PC-3 (cell line): ENCODE results near the gene VPS25. TPM values are rescaled to one million over a fixed set of nuclear protein-coding genes. Genes with fewer than 3 reads are reported as not detected.

Experiments
- ATAC-seq: fragments of 200-7000 bp; cut with Tn5 transposase; 2 replicates; pipeline ENCODE4 v1.9.1; 2020; ENCODE audit warnings: mild to moderate bottlenecking, moderate library complexity
- Bru-seq: library from RNA; stranded (reverse); fragments of 400-500 nt; gene quantifications from one replicate; lab custom pipeline; 2021; lab: Mats Ljungman, UMichigan
- BruChase-seq, 2 experiments: library from RNA; stranded (reverse); fragments of 400-500 nt; gene quantifications; one replicate each; lab custom pipeline; 2021; lab: Mats Ljungman, UMichigan
- BruUV-seq: library from RNA; stranded (reverse); fragments of 400-500 nt; replicated peaks from 2 replicates; lab custom pipeline; 2021; lab: Mats Ljungman, UMichigan
- CTCF ChIA-PET: fragments of 300-600 bp; sonication (Branson Sonifier 250); formaldehyde crosslinking; loops from one replicate; lab custom pipeline; 2022; ENCODE audit warnings: antibody characterized with exemption; lab: Charles Lee
- POLR2A ChIA-PET: fragments of 300-600 bp; sonication (Branson Sonifier 250); formaldehyde crosslinking; loops from one replicate; lab custom pipeline; 2022; ENCODE audit warnings: antibody characterized with exemption; ENCODE audit not compliant: unreplicated experiment; lab: Charles Lee
- DNase-seq: peaks from one replicate; pipeline ENCODE4 v3.0.0-alpha.2; 2015
- H2AFZ ChIP-seq: fragments of 300-600 bp; sonication (generic); 2 replicates; pipeline ENCODE4 v1.6.0; 2016; ENCODE audit warnings: antibody characterized with exemption, low read length
- H3F3A ChIP-seq: fragments of 300-600 bp; sonication (generic); one replicate; pipeline ENCODE4 v1.6.0; 2017; ENCODE audit warnings: antibody characterized with exemption, low read length, control low read depth, mild to moderate bottlenecking; ENCODE audit not compliant: unreplicated experiment
- H3K27ac ChIP-seq: fragments of 300-600 bp; sonication (generic); 2 replicates; pipeline ENCODE4 v1.5.1; 2016; ENCODE audit warnings: mild to moderate bottlenecking, low read length
- H3K27me3 ChIP-seq: fragments of 300-600 bp; sonication (generic); 2 replicates; pipeline ENCODE4 v1.6.1; 2016; ENCODE audit warnings: low read length, mixed read lengths
- H3K36me3 ChIP-seq: fragments of 300-600 bp; sonication (generic); 2 replicates; pipeline ENCODE4 v1.6.1; 2016; ENCODE audit warnings: low read depth, mixed run types, low read length, mixed read lengths
- H3K4me1 ChIP-seq: fragments of 300-600 bp; sonication (generic); 2 replicates; pipeline ENCODE4 v1.5.1; 2016; ENCODE audit warnings: low read length; ENCODE audit not compliant: insufficient read depth
- H3K4me2 ChIP-seq: fragments of 300-600 bp; sonication (generic); 2 replicates; pipeline ENCODE4 v1.6.0; 2016; ENCODE audit warnings: low read length
- H3K4me3 ChIP-seq: fragments of 300-600 bp; sonication (generic); 2 replicates; pipeline ENCODE4 v1.5.1; 2016; ENCODE audit warnings: mild to moderate bottlenecking, low read length, mixed read lengths
- H3K79me2 ChIP-seq: fragments of 300-600 bp; sonication (generic); 2 replicates; pipeline ENCODE4 v1.6.1; 2017; ENCODE audit warnings: low read length, mixed read lengths
- H3K9ac ChIP-seq: fragments of 300-600 bp; sonication (generic); 2 replicates; pipeline ENCODE4 v1.6.0; 2016; ENCODE audit warnings: mild to moderate bottlenecking, low read length
- H3K9me2 ChIP-seq: fragments of 300-600 bp; sonication (generic); replicated peaks from 2 replicates; pipeline ENCODE4 v1.6.1; 2016; ENCODE audit warnings: mixed run types, low read length, mixed read lengths
- H3K9me3 ChIP-seq: fragments of 300-600 bp; sonication (generic); 2 replicates; pipeline ENCODE4 v1.6.1; 2016; ENCODE audit warnings: low read length, mixed read lengths
- H4K20me1 ChIP-seq: fragments of 300-600 bp; sonication (generic); 2 replicates; pipeline ENCODE4 v1.6.1; 2016; ENCODE audit warnings: low read length, mixed read lengths
- CTCF ChIP-seq: fragments of 300-600 bp; sonication (generic); conservative IDR thresholded peaks from 2 replicates; pipeline ENCODE4 v1.5.1; 2017; ENCODE audit warnings: antibody characterized with exemption, low read depth, mild to moderate bottlenecking, low read length
- EZH2 ChIP-seq: fragments of 300-600 bp; sonication (generic); IDR thresholded peaks from one replicate; pipeline ENCODE4 v1.6.1; 2017; ENCODE audit warnings: antibody characterized with exemption, mild to moderate bottlenecking, low read length; ENCODE audit not compliant: unreplicated experiment
- EZH2phosphoT487 ChIP-seq: fragments of 300-600 bp; sonication (generic); IDR thresholded peaks from 2 replicates; pipeline ENCODE4 v1.6.1; 2018; ENCODE audit warnings: mild to moderate bottlenecking, antibody characterized with exemption, low read length, borderline replicate concordance
- intact Hi-C: fragments of 100-400 bp; cut with micrococcal nuclease; formaldehyde crosslinking; loops from 2 replicates; pipeline ENCODE4 v1.9.0; 2023
- long read RNA-seq: library from polyadenylated mRNA; unstranded; transcript quantifications from one replicate; pipeline ENCODE4 v2.0.0, GENCODE V29; 2021; ENCODE audit not compliant: unreplicated experiment
- total RNA-seq: library from RNA; depleted of rRNA; stranded (reverse); fragments of >200 nt; gene quantifications from 2 replicates; pipeline ENCODE4 v1.2.3, GENCODE V29; 2014; rRNA removed

Gene VPS25
- total RNA-seq (56.7 and 62.0 TPM in 2 replicates), Bru-seq, nascent RNA (percentile 83 among the genes with signal in this experiment), BruChase-seq, experiment 1, labeled RNA remaining after a 6-hour chase (percentile 90 among the genes with signal in this experiment), BruChase-seq, experiment 2, labeled RNA remaining after a 2-hour chase (percentile 79 among the genes with signal in this experiment)
- long read RNA-seq, transcript VPS25-201 (6 exons, 1,101 nt): major isoform, 62 of 68 reads
- long read RNA-seq, partial matches to known transcripts: 0 of 68 reads
- long read RNA-seq, other reads (novel, unspliced or antisense): 4 of 68 reads

GRCh38 chr17:42773290-42774035, at the start of gene VPS25:
TSS of gene VPS25 (plus strand) at chr17:42773449. CDS start at chr17:42773476, 27 bp downstream.
- Histone ChIP-seq H2AFZ (peak within 1 kb of the TSS; percentile 96), H3K4me1 (peaks cover 14% of the 10 kb centered on the region), H3K4me2 (peak within 1 kb of the TSS; percentile 99), H3K9me3 (no peaks in the 10 kb centered on the region), H3K79me2 (peaks cover 26% of the 10 kb centered on the region), H3K9ac (peak within 1 kb of the TSS; percentile 97), H3K36me3 (no peaks in the 10 kb centered on the region; the same call in 1 of the 2 replicates), H3K4me3 (peak within 1 kb of the TSS; percentile 99), H3F3A (peaks cover 7% of the 10 kb centered on the region), H3K9me2 (no peaks in the 10 kb centered on the region), H3K27ac (peak within 1 kb of the TSS; percentile 81), H4K20me1 (no peaks in the 10 kb centered on the region), H3K27me3 (no peaks in the 10 kb centered on the region)
- TF ChIP-seq CTCF (no peak), EZH2phosphoT487 (no peak), EZH2 (no peak)
- BruUV-seq: TSS peak; percentile 85
- ATAC-seq (peak; percentile 84), DNase-seq (peak; percentile 83)
- ChIA-PET POLR2A (interaction anchor here (0.5 to 1.0 kb wide), 4 partner anchors 8 to 1084 kb away, joined by 3 to 8 read pairs (median 5); no protein-coding TSS in a partner anchor), CTCF (interaction anchor here (1.9 kb wide), 1 partner anchor 10 kb away, joined by 5 read pairs; no protein-coding TSS in a partner anchor)
- intact Hi-C loops: loop anchor here (2.0 kb wide), 1 partner anchor 29 kb away; no protein-coding TSS in a partner anchor

DNA sequence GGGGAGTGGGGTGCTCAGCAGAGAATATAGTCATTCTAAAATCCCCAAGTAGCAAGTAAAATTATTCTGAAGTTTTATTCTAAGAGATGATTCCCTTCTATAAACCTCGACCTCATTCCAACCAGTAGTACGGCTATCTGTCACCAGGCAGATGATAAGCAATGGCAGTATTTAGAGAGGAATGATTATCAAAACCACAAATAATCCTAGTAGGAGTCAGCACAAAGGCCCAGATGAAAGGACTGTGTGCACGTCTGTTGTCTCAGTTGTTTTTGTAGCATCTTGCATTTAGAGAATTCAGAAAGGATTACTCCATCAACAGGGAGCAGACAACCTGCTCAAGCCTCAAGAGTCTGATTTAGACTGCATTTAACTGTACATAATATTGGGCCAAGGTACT, 49.6 kb upstream of the VPS25 start:
- Histone ChIP-seq H3K9ac (no peak overlapping the region), H3K36me3 (peaks cover 3% of the 10 kb centered on the region; the same call in 1 of the 2 replicates), H3F3A (no peaks in the 10 kb centered on the region), H4K20me1 (no peaks in the 10 kb centered on the region), H3K9me3 (no peaks in the 10 kb centered on the region), H3K79me2 (no peaks in the 10 kb centered on the region), H3K9me2 (no peaks in the 10 kb centered on the region), H3K4me3 (no peak overlapping the region), H3K4me1 (no peaks in the 10 kb centered on the region), H3K27ac (no peak overlapping the region), H3K27me3 (no peaks in the 10 kb centered on the region), H2AFZ (no peak overlapping the region), H3K4me2 (no peak overlapping the region)
- DNase-seq: no peak
- no peak for ATAC-seq
- POLR2A ChIA-PET: no interaction called here
- intact Hi-C loops: no loop called here
- no TSS peak for BruUV-seq
- TF ChIP-seq EZH2phosphoT487 (no peak), CTCF (no peak), EZH2 (no peak)
- CTCF ChIA-PET: no interaction called here
